ENCODE results near the gene UBE3C. TPM values are rescaled to one million over a fixed set of nuclear protein-coding genes. Genes with fewer than 3 reads are reported as not detected.
A peak's percentile ranks its signal among the peaks of the same experiment; 100 is the strongest.

The UBE3C gene
- total and polyA plus RNA-seq, 5 donors = 22.0 to 59.7 (median 52.7) TPM

DNA sequence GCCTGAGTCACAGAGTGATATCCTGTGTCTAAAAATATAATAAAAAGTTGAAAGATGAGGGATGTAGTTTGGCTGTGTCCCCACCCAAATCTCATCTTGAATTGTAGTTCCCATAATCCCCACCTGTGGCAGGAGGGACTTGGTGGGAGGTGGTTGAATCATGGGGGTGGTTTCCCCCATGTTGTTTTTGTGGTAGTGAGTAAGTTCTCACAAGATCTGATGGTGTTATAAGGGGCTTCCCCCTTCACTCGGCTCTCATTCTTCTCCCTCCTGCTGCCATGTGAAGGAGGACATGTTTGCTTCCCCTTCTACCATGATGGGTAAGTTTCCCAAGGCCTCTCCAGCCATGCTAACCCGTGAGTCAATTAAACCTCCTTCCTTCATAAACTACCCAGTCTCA lies 25.1 kb upstream of the UBE3C start:
- intact Hi-C loops (cut with DNase I) = no loop called here
- no peak overlapping the region for H3K4me3 ChIP-seq (ENCODE audit: low read length)
- ATAC-seq (no peak), DNase-seq (no peak)
- H3K4me1 ChIP-seq (ENCODE audit: control insufficient read depth, insufficient read depth, low read length) = no peaks in the 10 kb centered on the region
- 60% methylated on average over 2 of the region's 2 CpGs for WGBS
- no peaks in the 10 kb centered on the region for H3K27me3 ChIP-seq (ENCODE audit: control insufficient read depth, insufficient read depth)
- H3K9me3 ChIP-seq (ENCODE audit: control insufficient read depth, low read length) = no peaks in the 10 kb centered on the region
- no peak overlapping the region for H3K27ac ChIP-seq (ENCODE audit: low read length)

DNA sequence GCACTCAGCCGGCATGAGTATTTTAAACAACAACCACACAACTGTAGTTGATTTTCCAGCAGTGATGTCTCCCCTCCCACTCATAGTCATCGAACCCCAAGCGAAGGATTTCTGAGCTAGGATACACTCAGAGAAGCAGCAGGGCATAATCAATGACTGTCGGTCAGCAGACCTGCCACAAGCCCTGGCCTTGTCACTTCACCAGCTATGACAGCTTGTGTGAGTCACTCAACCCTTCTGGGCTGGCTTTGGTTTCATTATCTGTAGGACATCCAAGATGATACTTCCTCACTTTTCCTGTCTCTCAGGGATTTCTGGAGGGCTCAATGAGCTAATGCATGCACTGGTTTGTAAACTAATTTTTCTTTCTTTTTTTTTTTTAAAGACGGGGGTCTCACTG lies 22.0 kb upstream of the UBE3C start:
- Histone ChIP-seq H3K4me3 (ENCODE audit: low read length) (no peak overlapping the region), H3K27ac (ENCODE audit: low read length) (no peak overlapping the region), H3K27me3 (ENCODE audit: control insufficient read depth, insufficient read depth) (no peaks in the 10 kb centered on the region), H3K4me1 (ENCODE audit: control insufficient read depth, insufficient read depth, low read length) (no peaks in the 10 kb centered on the region), H3K9me3 (ENCODE audit: control insufficient read depth, low read length) (no peaks in the 10 kb centered on the region)
- DNase-seq (no peak), ATAC-seq (no peak)
- 91% methylated on average over 5 of the region's 5 CpGs for WGBS
- intact Hi-C loops (cut with DNase I) = no loop called here

DNA sequence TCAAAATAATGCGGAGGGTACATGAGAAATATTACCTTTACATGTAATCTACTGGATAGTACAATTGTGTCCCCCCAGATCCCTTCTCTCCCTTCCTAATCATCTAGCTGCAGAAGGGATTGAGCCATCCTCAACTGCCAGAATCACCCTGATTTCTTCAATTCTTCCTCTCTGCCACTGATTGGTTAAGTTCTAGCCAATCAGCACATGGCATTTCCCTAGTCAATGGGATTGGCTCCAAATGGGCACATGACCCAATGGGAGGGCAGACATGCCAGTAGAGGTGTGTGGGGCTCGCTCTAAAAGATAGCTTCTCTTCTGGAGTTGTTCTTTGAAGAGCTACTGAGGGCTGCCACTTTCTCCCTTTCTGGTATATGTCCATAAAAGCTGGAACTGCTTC lies 20.9 kb upstream of the UBE3C start:
- no peaks in the 10 kb centered on the region for H3K4me1 ChIP-seq (ENCODE audit: control insufficient read depth, insufficient read depth, low read length)
- ATAC-seq = no peak
- intact Hi-C loops (cut with DNase I) = no loop called here
- no peak overlapping the region for H3K27ac ChIP-seq (ENCODE audit: low read length)
- H3K4me3 ChIP-seq (ENCODE audit: low read length) = no peak overlapping the region
- H3K27me3 ChIP-seq (ENCODE audit: control insufficient read depth, insufficient read depth) = no peaks in the 10 kb centered on the region
- 86% methylated on average over 2 of the region's 2 CpGs for whole genome bisulfite sequencing
- H3K9me3 ChIP-seq (ENCODE audit: control insufficient read depth, low read length) = no peaks in the 10 kb centered on the region
- no peak for DNase-seq

DNA sequence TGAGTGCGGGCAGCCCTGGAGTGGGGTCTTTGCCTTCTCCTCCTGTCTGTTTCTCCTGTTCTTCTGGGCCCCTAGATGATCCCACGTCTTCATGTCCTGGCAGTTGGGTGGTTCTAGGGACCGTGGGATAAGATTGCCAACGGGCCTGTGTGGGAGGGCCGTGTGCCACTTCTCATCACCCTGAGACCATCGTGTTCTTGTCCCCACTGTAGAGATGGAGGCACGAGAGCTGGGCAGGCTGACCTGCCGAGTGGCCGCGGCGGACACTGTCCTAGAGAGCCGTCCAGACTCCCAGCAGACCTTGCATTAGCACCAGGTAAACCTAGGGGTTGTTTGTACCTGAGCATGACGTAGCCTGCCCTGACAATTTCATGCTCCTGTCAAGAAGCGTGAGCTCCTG lies 18.5 kb upstream of the UBE3C start:
- no peaks in the 10 kb centered on the region for H3K9me3 ChIP-seq (ENCODE audit: control insufficient read depth, low read length)
- H3K4me1 ChIP-seq (ENCODE audit: control insufficient read depth, insufficient read depth, low read length) = no peaks in the 10 kb centered on the region
- 87% methylated on average over 14 of the region's 14 CpGs for WGBS
- intact Hi-C loops (cut with DNase I) = no loop called here
- no peak overlapping the region for H3K27ac ChIP-seq (ENCODE audit: low read length)
- DNase-seq = no peak
- H3K27me3 ChIP-seq (ENCODE audit: control insufficient read depth, insufficient read depth) = no peaks in the 10 kb centered on the region
- ATAC-seq = no peak
- H3K4me3 ChIP-seq (ENCODE audit: low read length) = no peak overlapping the region

DNA sequence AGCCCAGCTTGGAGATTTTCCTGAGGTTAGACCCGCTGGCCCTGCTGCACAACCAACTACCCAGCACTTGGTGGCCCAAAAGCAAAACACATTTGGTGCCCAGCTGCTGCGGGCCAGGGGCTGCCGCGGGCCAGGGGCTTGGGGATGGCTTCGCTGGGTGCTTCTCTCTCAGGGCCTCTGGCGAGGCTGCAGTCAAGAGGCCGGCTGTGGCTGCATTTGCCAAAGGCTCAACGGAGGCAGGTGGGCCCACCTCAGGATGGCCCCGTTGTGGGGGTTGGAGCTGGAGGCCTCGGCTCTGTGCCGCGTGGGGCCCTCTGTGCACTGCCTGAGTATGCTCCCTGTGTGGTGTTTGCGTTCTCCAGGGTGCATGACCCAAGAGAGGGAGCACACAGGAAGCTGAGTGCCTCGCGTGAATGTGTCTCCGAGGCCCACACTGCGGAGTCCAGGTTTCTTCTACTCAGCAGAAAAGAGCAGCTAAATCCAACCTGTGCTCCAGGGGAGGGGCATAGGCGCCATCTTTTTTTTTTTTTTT lies 17.5 kb upstream of the UBE3C start:
- Histone ChIP-seq H3K9me3 (ENCODE audit: control insufficient read depth, low read length) (no peaks in the 10 kb centered on the region), H3K27me3 (ENCODE audit: control insufficient read depth, insufficient read depth) (no peaks in the 10 kb centered on the region), H3K4me1 (ENCODE audit: control insufficient read depth, insufficient read depth, low read length) (no peaks in the 10 kb centered on the region), H3K27ac (ENCODE audit: low read length) (no peak overlapping the region), H3K4me3 (ENCODE audit: low read length) (no peak overlapping the region)
- no peak for ATAC-seq
- 93% methylated on average over 18 of the region's 18 CpGs for WGBS
- no peak for DNase-seq
- intact Hi-C loops (cut with DNase I) = no loop called here

DNA sequence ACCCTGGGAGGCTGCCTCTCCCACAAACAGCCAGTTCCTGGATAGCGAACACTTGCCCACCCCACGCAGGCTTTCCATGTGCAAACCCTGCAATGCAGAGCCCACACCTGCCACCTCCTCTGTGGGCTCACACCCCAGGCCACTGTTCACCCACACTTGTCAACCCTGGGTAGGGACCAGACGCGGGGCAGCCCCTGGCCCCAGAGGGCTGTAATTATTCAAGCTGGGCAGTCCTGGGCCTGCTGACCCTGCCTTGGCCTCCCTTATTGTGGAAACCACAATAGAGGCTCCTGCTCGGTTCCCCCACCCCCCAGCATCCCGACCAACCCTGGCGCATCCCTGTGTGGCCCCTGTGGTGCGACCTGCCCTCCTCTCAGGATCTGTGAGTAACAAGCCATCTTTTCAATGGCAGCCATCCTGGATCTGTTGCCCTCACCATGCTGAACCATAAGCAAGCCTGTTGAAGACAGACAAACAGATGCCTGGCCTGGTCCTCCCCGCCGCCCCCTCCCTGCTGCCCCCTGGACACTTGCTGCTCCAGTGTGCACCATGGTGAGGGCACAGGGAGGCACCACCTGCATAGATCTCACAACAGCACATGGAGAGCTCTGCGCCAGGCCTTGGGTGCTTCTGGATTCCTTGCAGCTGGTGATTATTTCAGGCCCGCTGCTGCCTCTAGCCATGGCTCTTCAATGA lies 15.8 kb upstream of the UBE3C start:
- intact Hi-C loops (cut with DNase I) = no loop called here
- H3K4me1 ChIP-seq (ENCODE audit: control insufficient read depth, insufficient read depth, low read length) = no peaks in the 10 kb centered on the region
- ATAC-seq (no peak), DNase-seq (no peak)
- no peak overlapping the region for H3K27ac ChIP-seq (ENCODE audit: low read length)
- H3K9me3 ChIP-seq (ENCODE audit: control insufficient read depth, low read length) = no peaks in the 10 kb centered on the region
- WGBS = 83% methylated on average over 12 of the region's 12 CpGs
- H3K27me3 ChIP-seq (ENCODE audit: control insufficient read depth, insufficient read depth) = no peaks in the 10 kb centered on the region
- H3K4me3 ChIP-seq (ENCODE audit: low read length) = no peak overlapping the region

DNA sequence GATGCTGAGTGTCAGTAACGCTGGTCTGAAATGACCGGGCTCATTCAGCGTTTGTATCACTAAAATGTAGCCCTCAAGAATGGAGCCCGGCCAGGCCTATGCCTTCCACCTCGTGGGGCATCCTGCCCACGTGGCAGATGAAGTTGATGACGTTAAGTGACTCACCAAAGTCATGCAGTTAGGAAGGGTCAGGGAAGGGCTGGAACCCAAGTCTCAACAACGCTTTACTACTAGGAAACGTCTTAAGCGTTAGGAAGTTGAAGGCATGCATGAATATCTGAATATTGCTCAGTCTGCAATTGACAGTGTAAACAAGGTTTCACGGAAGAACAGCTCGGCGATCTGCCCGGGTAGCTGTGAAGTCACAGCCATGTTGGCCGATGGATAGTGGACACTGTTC lies 14.0 kb upstream of the UBE3C start:
- 65% methylated on average over 15 of the region's 15 CpGs for WGBS
- Histone ChIP-seq H3K9me3 (ENCODE audit: control insufficient read depth, low read length) (no peaks in the 10 kb centered on the region), H3K27ac (ENCODE audit: low read length) (no peak overlapping the region), H3K4me3 (ENCODE audit: low read length) (no peak overlapping the region), H3K4me1 (ENCODE audit: control insufficient read depth, insufficient read depth, low read length) (no peaks in the 10 kb centered on the region), H3K27me3 (ENCODE audit: control insufficient read depth, insufficient read depth) (no peaks in the 10 kb centered on the region)
- intact Hi-C loops (cut with DNase I) = no loop called here
- no peak for ATAC-seq
- DNase-seq = no peak

DNA sequence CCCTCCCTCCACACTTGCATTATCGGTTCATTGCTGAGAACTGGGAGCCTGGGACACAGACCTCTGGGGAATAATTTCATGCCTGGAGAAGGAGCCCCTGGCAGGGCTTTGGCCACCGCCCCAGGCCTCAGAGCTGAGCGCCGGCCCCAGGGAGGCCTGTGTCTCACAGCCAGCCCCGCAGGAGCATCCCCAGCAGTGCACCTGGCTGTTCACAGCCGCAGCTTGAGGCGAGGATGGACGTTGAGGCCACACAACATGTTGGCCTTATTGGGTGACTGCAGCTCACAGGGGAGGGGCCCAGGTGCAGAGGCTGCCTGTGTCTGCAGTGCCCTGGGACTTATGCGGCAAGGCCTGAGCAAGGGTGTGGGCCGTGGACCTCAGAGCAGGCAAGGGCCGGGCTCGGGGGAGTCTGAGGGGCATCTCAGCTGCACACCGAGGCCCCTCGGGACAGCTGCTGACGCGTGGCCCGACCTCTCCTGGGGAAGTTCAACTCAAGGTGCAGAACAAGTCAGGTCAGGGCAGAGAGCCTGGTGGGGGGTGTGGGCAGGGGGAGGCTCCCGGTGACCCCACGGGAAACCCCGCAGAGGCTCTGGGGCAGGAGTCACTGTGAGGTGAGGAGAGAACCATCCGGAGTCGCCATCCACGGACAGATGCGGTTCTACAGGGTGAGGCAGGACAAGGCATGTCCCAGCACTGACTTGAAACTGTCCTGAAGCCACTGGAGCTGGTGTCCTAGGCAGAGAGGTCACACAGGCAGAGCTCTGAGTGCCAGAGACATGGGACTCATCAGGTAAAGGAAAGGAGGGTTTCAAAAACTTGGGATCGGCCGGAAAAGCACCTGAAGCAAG lies 13.1 kb upstream of the UBE3C start:
- H3K27me3 ChIP-seq (ENCODE audit: control insufficient read depth, insufficient read depth) = no peaks in the 10 kb centered on the region
- DNase-seq (no peak), ATAC-seq (peak in 1 of 2 donors; percentile 41)
- intact Hi-C loops (cut with DNase I) = no loop called here
- no peaks in the 10 kb centered on the region for H3K9me3 ChIP-seq (ENCODE audit: control insufficient read depth, low read length)
- WGBS = 79% methylated on average over 26 of the region's 26 CpGs
- no peak overlapping the region for H3K27ac ChIP-seq (ENCODE audit: low read length)
- H3K4me3 ChIP-seq (ENCODE audit: low read length) = no peak overlapping the region
- H3K4me1 ChIP-seq (ENCODE audit: control insufficient read depth, insufficient read depth, low read length) = no peaks in the 10 kb centered on the region

DNA sequence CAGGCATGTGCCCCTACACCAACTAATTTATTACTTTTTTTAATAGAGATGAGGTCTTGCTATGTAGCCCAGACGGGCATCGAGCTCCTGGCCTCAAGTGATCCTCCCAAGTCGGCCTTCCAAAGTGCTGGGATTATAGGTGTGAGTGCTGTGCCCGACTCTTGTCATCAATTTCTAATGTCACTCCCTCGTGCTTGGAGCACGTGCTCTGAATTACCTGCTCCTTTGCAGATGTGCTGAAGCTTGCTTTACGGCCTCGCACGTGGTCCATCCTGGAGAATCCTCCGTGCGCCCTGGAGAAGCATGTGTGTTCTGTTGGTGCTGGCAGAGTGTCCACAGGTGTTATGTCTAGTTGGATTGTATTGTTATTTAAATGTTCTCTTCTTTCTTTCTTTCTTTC lies 11.8 kb upstream of the UBE3C start:
- Histone ChIP-seq H3K27ac (ENCODE audit: low read length) (no peak overlapping the region), H3K9me3 (ENCODE audit: control insufficient read depth, low read length) (no peaks in the 10 kb centered on the region), H3K27me3 (ENCODE audit: control insufficient read depth, insufficient read depth) (no peaks in the 10 kb centered on the region), H3K4me1 (ENCODE audit: control insufficient read depth, insufficient read depth, low read length) (no peaks in the 10 kb centered on the region), H3K4me3 (ENCODE audit: low read length) (no peak overlapping the region)
- intact Hi-C loops (cut with DNase I) = no loop called here
- WGBS = 87% methylated on average over 11 of the region's 11 CpGs
- ATAC-seq (no peak), DNase-seq (no peak)

DNA sequence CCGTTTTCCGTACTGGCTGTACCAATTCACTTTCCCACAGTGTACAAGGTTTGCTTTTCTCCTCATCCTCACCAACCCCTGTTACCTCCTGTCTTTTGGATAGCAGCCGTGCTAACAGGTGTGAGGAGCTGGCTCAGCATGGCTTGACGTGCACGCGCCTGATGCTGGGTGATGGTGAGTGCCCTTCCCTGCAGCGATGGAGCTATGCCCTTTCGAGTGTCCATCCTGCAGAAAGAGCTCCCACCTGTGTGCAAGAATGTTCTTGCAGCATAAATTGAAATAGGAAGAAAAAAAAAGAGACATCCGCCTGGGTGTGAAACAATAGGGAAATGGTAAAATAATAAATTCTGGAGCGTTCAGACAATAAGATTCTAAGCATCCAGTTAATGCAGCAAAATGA lies 9.5 kb upstream of the UBE3C start:
- WGBS = 82% methylated on average over 10 of the region's 10 CpGs
- Histone ChIP-seq H3K9me3 (ENCODE audit: control insufficient read depth, low read length) (no peaks in the 10 kb centered on the region), H3K27me3 (ENCODE audit: control insufficient read depth, insufficient read depth) (no peaks in the 10 kb centered on the region), H3K4me1 (ENCODE audit: control insufficient read depth, insufficient read depth, low read length) (no peaks in the 10 kb centered on the region), H3K27ac (ENCODE audit: low read length) (no peak overlapping the region), H3K4me3 (ENCODE audit: low read length) (no peak overlapping the region)
- no peak for DNase-seq
- intact Hi-C loops (cut with DNase I) = no loop called here
- no peak for ATAC-seq

DNA sequence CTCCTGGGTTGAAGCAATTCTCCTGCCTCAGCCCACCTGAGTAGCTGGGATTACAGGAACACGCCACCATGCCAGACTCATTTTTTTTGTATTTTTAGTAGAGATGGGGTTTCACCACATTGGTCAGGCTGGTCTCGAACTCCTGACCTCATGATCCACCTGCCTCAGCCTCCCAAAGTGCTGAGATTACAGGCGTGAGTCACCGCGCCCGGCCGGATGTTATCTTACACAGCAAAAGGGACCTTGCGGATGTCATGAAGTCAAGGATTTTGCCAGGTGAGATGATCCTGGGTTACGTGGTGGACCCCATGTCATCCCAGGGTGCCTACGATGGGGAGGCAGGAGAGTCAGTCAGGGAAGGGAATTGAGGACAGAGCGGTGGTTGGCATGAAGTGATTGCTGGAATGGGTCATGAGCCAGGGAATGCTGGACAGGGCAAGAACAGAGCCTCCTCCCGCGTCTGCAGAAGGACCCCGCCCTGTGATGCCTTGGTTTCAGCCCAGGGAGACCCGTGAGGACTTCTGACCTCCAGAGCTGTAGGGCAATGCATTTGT lies 8.7 kb upstream of the UBE3C start:
- 78% methylated on average over 15 of the region's 15 CpGs for WGBS
- Histone ChIP-seq H3K27me3 (ENCODE audit: control insufficient read depth, insufficient read depth) (no peaks in the 10 kb centered on the region), H3K4me1 (ENCODE audit: control insufficient read depth, insufficient read depth, low read length) (no peaks in the 10 kb centered on the region), H3K9me3 (ENCODE audit: control insufficient read depth, low read length) (no peaks in the 10 kb centered on the region), H3K4me3 (ENCODE audit: low read length) (no peak overlapping the region), H3K27ac (ENCODE audit: low read length) (no peak overlapping the region)
- ATAC-seq (no peak), DNase-seq (no peak)
- intact Hi-C loops (cut with DNase I) = no loop called here

All from right cardiac atrium (tissue), 5 donors.